Fibroblast of lung (primary cell): Measurements from ENCODE around the gene DNMT3B. TPM values are rescaled to one million over a fixed set of nuclear protein-coding genes. Genes with fewer than 3 reads are reported as not detected.

ENCODE experiments used
- DNase-seq, 2 donors: peaks; one replicate each; pipeline versions ENCODE4 v3.0.0 to v3.0.0-alpha.2; 2010; ENCODE audit warnings: low read depth in 2 of 2
- H2AFZ ChIP-seq: 2 replicates; pipeline ENCODE4 v1.5.1; 2012; ENCODE audit warnings: low read length, control low read depth, inconsistent platforms
- H3K27ac ChIP-seq: 2 replicates; pipeline ENCODE4 v1.5.1; 2011; ENCODE audit warnings: low read length, control low read depth; ENCODE audit not compliant: insufficient read depth
- H3K27me3 ChIP-seq: 2 replicates; pipeline ENCODE4 v1.5.1; 2011; ENCODE audit warnings: mild to moderate bottlenecking, low read length; ENCODE audit not compliant: control insufficient read depth, insufficient read depth
- H3K36me3 ChIP-seq: 2 replicates; pipeline ENCODE4 v1.5.1; 2011; ENCODE audit warnings: low read length; ENCODE audit not compliant: control insufficient read depth, insufficient read depth
- H3K4me1 ChIP-seq: 2 replicates; pipeline ENCODE4 v1.5.1; 2011; ENCODE audit warnings: low read length; ENCODE audit not compliant: control insufficient read depth, insufficient read depth; ENCODE audit errors: extremely low read depth
- H3K4me2 ChIP-seq: 2 replicates; pipeline ENCODE4 v1.5.1; 2011; ENCODE audit warnings: low read length, control low read depth; ENCODE audit not compliant: insufficient read depth; ENCODE audit errors: extremely low read depth
- H3K4me3 ChIP-seq, 4 experiments: fragments of 200-600 bp in 1 of 4; sonication (generic) in 1 of 4; replicated peaks in 1 of 4; 2 replicates each; pipeline ENCODE4 v1.5.1; 2011 to 2016; ENCODE audit warnings: low read length in 4 of 4, low read depth in 3 of 4, mild to moderate bottlenecking in 3 of 4, control low read depth in 2 of 4, inconsistent platforms in 1 of 4, mixed read lengths in 1 of 4; ENCODE audit not compliant: insufficient read depth in 1 of 4; ENCODE audit errors: control extremely low read depth in 1 of 4
- H3K79me2 ChIP-seq: 2 replicates; pipeline ENCODE4 v1.5.1; 2012; ENCODE audit warnings: mild to moderate bottlenecking, low read length, inconsistent platforms; ENCODE audit not compliant: control insufficient read depth, insufficient read depth
- H3K9ac ChIP-seq: 2 replicates; pipeline ENCODE4 v1.5.1; 2011; ENCODE audit warnings: mild to moderate bottlenecking, low read length, control low read depth; ENCODE audit not compliant: insufficient read depth
- H3K9me3 ChIP-seq: 2 replicates; pipeline ENCODE4 v1.5.1; 2012; ENCODE audit warnings: low read depth, low read length; ENCODE audit not compliant: control insufficient read depth, insufficient read depth
- H4K20me1 ChIP-seq: 2 replicates; pipeline ENCODE4 v1.5.1; 2011; ENCODE audit warnings: low read length; ENCODE audit not compliant: control insufficient read depth, insufficient read depth; ENCODE audit errors: extremely low read depth
- EZH2 ChIP-seq: IDR thresholded peaks from 2 replicates; pipeline ENCODE4 v1.5.1; 2012; ENCODE audit warnings: low read length, control low read depth, mild to moderate bottlenecking; ENCODE audit errors: missing control alignments
- polyA plus RNA-seq, 2 donors: library from polyadenylated mRNA; depleted of rRNA in 1 of 2; stranded (reverse) in 1 of 2; unstranded in 1 of 2; fragments of >200 nt; gene quantifications; 2 replicates each; pipeline ENCODE4 v1.2.1, GENCODE V29; 2011 to 2012; ENCODE audit warnings: missing spikeins in 1 of 2
- total RNA-seq: library from RNA; depleted of rRNA; stranded (reverse); fragments of >200 nt; gene quantifications from 2 replicates; pipeline ENCODE4 v1.2.1, GENCODE V29; 2014
- TF ChIP-seq, protein P1 (sequence below), 2 donors: IDR thresholded peaks in 1 of 2; conservative IDR thresholded peaks in 1 of 2; 1 replicate in 1 of 2; 2 replicates in 1 of 2; pipeline ENCODE4 v1.5.1; 2011 to 2012; ENCODE audit warnings: low read length in 2 of 2, control low read depth in 1 of 2, inconsistent platforms in 1 of 2, low read depth in 1 of 2, mild to moderate bottlenecking in 1 of 2

DNMT3B gene
- total and polyA plus RNA-seq, 2 donors (not counting 1 experiment from before 2014, with no cell fraction given), result 1.1 to 3.1 TPM

DNA sequence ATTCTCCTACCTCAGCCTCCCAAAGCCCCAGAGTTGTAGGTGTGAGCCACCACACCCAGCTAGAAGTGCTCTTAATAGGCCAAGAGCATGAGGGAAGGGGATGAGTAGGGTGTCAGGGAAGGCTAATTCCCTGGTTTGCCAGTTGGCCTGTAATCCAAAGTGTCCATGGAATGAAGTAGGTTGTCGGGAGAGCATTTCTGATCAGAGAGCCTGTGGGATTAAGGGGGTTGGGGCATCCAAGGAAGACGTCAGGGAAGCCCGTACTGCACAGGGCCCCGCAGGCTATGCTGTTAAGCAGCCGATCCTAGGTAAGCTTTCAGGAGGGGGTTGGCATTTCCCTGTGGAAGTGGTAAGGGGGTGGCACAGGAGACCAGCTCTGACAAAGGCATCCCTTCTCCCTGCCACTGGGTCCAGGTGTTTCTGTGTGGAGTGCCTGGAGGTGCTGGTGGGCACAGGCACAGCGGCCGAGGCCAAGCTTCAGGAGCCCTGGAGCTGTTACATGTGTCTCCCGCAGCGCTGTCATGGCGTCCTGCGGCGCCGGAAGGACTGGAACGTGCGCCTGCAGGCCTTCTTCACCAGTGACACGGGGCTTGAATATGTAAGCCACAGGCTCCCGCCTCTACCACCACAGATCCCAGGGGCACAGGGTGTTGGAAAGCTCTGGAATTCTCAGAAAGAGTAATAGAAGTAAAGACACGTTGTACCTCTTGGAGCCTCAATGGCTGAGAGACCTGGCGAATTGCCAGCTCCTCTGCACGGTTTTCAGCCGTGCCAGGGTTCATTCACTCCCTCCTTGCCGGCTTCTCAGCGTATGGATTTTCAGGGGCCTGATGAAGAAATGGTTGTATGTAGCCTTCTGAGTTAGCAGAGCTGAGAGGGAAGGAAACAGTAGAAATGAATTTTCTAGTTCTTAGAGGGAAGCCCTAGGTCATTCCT lies 36.1 kb downstream of the DNMT3B start:
- DNase-seq, result no peak
- H3K27me3 ChIP-seq, result no peaks in the 10 kb centered on the region
- no peaks in the 10 kb centered on the region for H4K20me1 ChIP-seq
- no peaks in the 10 kb centered on the region for H3K79me2 ChIP-seq
- H3K4me3 ChIP-seq, result no peak overlapping the region
- H3K36me3 ChIP-seq, result no peaks in the 10 kb centered on the region
- H3K4me2 ChIP-seq, result no peak overlapping the region
- no peak for TF ChIP-seq EZH2
- TF ChIP-seq, protein P1, sequence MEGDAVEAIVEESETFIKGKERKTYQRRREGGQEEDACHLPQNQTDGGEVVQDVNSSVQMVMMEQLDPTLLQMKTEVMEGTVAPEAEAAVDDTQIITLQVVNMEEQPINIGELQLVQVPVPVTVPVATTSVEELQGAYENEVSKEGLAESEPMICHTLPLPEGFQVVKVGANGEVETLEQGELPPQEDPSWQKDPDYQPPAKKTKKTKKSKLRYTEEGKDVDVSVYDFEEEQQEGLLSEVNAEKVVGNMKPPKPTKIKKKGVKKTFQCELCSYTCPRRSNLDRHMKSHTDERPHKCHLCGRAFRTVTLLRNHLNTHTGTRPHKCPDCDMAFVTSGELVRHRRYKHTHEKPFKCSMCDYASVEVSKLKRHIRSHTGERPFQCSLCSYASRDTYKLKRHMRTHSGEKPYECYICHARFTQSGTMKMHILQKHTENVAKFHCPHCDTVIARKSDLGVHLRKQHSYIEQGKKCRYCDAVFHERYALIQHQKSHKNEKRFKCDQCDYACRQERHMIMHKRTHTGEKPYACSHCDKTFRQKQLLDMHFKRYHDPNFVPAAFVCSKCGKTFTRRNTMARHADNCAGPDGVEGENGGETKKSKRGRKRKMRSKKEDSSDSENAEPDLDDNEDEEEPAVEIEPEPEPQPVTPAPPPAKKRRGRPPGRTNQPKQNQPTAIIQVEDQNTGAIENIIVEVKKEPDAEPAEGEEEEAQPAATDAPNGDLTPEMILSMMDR (conservative IDR thresholded peaks at IDR 0.05 in 1 of 2, IDR thresholded peaks at IDR 0.05 in 1 of 2; ENCODE audit: low read depth in 1 of 2, low read length in 2 of 2), result no peak
- H3K4me1 ChIP-seq, result no peaks in the 10 kb centered on the region
- no peak overlapping the region for H3K9ac ChIP-seq
- no peak overlapping the region for H2AFZ ChIP-seq
- no peak overlapping the region for H3K27ac ChIP-seq
- no peaks in the 10 kb centered on the region for H3K9me3 ChIP-seq

DNA sequence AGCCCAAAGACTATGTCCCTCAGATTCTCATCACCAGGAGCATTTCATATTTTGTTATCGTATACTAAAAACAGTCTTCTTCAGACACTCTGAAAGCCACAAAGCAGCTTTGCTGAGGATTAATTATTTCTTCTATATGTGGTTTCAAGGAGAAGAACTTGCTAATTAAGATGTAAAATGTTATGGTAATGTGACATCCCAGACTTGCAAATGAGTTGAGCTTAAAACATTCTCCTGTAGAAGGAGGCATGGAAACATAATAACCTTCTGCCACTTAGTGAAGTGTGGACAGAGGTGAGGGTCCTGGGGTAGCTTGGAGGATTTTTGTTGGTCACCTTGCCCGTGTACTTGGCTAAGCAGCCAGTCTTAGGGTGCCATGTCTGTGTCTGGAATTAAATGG lies 40.9 kb downstream of the DNMT3B start:
- H3K4me3 ChIP-seq, result no peak overlapping the region
- H2AFZ ChIP-seq, result no peak overlapping the region
- H3K36me3 ChIP-seq, result peaks cover 2% of the 10 kb centered on the region
- H3K79me2 ChIP-seq, result no peaks in the 10 kb centered on the region
- DNase-seq, result no peak
- H3K27ac ChIP-seq, result no peak overlapping the region
- TF ChIP-seq EZH2, result no peak
- TF ChIP-seq, protein P1 (conservative IDR thresholded peaks at IDR 0.05 in 1 of 2, IDR thresholded peaks at IDR 0.05 in 1 of 2; ENCODE audit: low read depth in 1 of 2, low read length in 2 of 2), result no peak
- no peak overlapping the region for H3K4me2 ChIP-seq
- H3K9ac ChIP-seq, result no peak overlapping the region
- no peaks in the 10 kb centered on the region for H3K4me1 ChIP-seq
- no peaks in the 10 kb centered on the region for H3K9me3 ChIP-seq
- H4K20me1 ChIP-seq, result no peaks in the 10 kb centered on the region
- no peaks in the 10 kb centered on the region for H3K27me3 ChIP-seq

DNA sequence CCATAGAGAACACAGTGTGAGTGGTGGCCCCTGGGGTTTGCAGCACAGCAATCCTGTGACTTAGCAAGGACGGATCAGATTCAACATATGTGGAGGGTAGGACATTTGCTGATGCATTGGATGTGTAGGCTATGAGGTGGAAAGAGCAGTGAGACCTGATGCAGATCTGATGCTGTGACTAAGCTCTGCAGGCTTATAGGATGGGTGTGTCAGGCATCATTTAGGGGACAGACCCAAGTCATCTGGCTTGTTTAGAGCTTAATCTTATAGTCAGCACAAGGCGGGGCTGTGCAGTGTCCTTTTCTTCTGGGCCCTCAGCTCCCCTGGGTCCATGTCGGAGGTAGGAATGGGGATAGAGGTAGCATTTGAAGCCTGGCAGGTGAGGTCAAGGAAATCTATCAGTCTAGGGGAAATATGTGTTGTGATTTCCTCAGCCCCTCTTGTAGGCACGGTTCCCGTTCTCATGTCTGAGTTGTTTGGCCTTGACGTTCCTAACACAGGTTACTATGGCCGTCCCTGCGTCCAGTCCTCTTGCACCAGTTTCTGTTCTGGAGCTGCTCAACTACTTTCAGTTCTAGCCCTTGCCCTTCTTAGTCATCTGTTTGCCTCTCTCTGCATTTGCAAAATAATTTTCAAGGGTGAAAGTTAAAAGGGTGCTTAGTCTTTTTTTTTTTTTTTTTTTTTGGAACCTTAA lies 42.0 kb downstream of the DNMT3B start:
- Histone ChIP-seq H4K20me1 (no peaks in the 10 kb centered on the region), H3K79me2 (no peaks in the 10 kb centered on the region), H3K27me3 (no peaks in the 10 kb centered on the region), H3K4me2 (no peak overlapping the region), H2AFZ (no peak overlapping the region), H3K9ac (no peak overlapping the region), H3K4me3 (no peak overlapping the region), H3K27ac (no peak overlapping the region), H3K9me3 (no peaks in the 10 kb centered on the region), H3K4me1 (no peaks in the 10 kb centered on the region), H3K36me3 (peaks cover 2% of the 10 kb centered on the region)
- TF ChIP-seq EZH2, result no peak
- TF ChIP-seq, protein P1 (conservative IDR thresholded peaks at IDR 0.05 in 1 of 2, IDR thresholded peaks at IDR 0.05 in 1 of 2; ENCODE audit: low read depth in 1 of 2, low read length in 2 of 2), result no peak
- no peak for DNase-seq
